ENCODE results near the gene KIF1C.
"Not testable (repeated sequence)": the region's sequence is repeated elsewhere in the genome, so short reads cannot be mapped to it uniquely, and the experiment has no call there.

Gene KIF1C

DNA sequence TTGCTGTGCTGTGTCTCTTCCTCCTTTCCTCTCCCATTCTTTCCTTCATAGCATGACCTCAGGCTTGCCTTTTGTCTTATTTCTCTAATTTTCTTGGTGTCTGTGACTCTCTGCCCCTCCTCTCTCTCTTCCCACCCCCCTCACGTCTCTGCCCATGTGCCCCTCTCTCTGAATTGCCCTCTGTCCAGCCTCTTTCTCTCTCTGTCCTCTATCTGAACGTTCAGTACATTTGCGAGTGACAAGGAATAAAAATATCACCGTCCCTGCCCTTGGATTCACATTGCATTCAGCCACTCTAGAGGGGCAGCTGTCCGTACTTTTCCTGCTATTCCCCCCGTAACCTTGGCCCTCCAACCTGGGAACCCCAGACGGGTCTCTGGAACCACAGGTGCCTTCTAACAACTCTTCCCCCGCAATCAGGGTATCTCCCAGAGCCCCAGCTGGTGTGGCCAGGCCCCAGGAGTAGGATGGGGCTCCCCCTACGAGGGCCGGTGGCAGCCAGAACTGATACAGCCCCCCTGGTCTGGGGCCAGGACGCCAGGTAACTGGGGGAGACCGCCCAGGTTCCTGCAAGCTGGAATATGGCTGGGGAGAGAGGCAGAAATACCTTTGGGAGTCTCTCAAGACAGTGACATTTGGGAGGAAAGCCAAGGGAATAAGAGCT, 1.8 kb downstream of the KIF1C start:
- H3K4me3 ChIP-seq (ENCODE audit: low read depth, low read length): peak overlapping the region; percentile 84

DNA sequence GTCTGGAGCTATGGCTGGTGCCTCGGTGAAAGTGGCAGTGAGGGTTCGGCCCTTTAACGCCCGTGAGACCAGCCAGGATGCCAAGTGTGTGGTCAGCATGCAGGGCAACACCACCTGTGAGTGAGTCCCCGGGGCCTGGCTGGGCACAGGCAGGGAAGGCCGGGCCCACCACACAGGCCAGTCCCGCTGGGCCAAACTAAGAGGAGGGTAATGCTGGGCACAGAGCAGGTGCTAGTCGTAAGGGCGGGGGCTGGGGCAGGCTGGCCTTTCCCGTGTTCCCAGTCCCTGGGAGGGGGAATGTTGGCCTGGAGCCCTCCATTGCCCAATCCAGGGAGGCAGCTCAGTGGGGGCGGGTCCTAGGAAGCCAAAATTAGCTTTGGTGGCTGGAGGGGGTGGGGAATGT, 2.5 kb downstream of the KIF1C start:
- no peak overlapping the region for H3K4me3 ChIP-seq (ENCODE audit: low read depth, low read length)

DNA sequence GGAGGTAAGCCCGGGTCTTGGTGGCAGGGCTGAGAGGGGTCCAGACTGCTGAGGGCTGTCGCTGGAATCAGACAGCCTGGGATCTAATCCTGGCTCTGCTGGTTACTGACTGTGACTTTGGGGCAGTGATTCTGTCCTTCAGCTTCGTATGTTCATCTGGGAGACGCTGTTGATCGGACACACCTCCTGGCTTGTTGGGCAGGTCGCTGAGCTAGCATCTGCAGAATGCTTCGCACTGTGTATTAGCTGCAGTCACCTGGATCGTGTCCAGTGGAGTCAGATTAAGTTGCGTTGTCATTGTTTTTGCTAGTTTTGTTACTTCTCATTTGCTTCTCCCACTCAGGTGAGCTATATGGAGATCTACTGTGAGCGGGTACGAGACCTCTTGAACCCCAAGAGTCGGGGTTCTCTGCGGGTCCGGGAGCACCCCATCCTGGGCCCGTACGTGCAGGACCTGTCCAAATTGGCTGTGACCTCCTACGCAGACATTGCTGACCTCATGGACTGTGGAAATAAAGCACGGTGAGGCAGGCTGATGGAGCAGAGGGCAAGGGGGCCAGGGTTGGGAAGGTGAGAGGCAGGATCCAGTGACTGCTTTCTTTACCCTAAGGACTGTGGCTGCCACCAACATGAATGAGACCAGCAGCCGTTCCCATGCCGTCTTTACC, 4.5 kb downstream of the KIF1C start:
- no peak overlapping the region for H3K4me3 ChIP-seq (ENCODE audit: low read depth, low read length)

DNA sequence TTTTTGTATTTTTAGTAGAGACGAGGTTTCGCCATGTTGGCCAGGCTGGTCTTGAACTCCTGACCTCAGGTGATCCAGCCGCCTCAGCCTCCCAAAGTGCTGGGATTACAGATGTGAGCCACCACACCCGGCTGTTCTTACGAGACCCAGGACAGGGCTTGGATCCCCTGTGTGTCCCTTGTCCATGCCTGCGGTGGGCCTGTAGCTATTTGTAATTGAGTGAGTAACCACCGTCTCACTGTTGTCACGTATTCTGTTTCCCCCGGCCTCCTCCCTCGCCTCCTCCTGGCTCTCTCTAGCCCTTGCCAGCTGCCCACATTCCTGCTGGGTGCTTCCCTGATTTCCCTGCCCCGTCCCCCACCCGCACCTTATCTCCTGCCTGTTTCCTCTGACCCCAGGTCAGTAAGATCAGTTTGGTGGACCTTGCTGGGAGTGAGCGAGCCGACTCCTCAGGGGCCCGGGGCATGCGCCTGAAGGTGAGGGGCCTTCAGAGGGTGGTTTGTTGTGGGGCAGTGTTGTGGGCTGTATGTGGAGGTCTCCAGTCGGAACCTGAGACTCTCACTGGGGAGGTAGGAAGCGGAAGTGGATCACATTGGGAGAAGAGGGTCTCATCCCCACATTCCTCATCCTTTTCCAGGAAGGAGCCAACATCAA, 5.6 kb downstream of the KIF1C start:
- no peak overlapping the region for H3K4me3 ChIP-seq (ENCODE audit: low read depth, low read length)

- no peak overlapping the region for H3K4me3 ChIP-seq (ENCODE audit: low read depth, low read length)
These were observed 14.2 kb downstream of the KIF1C start for GRCh38 chr17:5011928-5012327.

- H3K4me3 ChIP-seq (ENCODE audit: low read depth, low read length): no peak overlapping the region
These were observed 16.6 kb downstream of the KIF1C start for GRCh38 chr17:5014357-5014756.

DNA sequence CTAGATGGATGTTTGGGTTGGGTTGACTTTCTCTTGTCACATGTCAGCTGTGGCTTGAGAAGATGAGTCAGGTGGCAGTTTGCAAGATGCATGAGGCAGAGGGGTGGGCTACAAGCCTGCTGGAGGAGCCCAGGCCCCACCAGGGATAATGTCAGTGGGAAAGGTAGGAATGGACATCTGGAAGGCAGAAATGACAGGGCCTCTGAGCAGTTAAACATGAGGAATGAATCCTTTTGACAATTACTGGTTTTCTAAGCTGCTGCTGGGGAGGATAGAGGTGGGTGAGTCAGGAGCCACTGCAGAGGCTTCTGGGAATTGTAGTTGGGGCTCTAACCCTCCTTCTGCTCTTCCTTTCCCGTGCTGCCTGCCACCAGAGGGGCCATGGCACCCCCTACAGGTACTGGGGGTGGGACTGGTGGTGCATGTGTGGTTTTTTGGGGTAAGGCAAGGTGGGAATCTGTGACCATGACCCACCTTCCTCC, 21.8 kb downstream of the KIF1C start:
- no peak overlapping the region for H3K4me3 ChIP-seq (ENCODE audit: low read depth, low read length)

GRCh38 chr17:5020502-5021023, 22.8 kb downstream of the KIF1C start:
- no peak overlapping the region for H3K4me3 ChIP-seq (ENCODE audit: low read depth, low read length)

DNA sequence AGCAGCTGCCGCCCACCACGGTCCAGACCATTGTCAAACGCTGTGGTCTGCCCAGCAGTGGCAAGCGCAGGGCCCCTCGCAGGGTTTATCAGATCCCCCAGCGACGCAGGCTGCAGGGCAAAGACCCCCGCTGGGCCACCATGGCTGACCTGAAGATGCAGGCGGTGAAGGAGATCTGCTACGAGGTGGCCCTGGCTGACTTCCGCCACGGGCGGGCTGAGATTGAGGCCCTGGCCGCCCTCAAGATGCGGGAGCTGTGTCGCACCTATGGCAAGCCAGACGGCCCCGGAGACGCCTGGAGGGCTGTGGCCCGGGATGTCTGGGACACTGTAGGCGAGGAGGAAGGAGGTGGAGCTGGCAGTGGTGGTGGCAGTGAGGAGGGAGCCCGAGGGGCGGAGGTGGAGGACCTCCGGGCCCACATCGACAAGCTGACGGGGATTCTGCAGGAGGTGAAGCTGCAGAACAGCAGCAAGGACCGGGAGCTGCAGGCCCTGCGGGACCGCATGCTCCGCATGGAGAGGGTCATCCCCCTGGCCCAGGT, 24.5 kb downstream of the KIF1C start:
- no peak overlapping the region for H3K4me3 ChIP-seq (ENCODE audit: low read depth, low read length)

- no peak overlapping the region for H3K4me3 ChIP-seq (ENCODE audit: low read depth, low read length)
These were observed 25.9 kb downstream of the KIF1C start for GRCh38 chr17:5023588-5024147.

GRCh38 chr17:5024604-5025003, 26.9 kb downstream of the KIF1C start:
- H3K4me3 ChIP-seq (ENCODE audit: low read depth, low read length): no peak overlapping the region

DNA sequence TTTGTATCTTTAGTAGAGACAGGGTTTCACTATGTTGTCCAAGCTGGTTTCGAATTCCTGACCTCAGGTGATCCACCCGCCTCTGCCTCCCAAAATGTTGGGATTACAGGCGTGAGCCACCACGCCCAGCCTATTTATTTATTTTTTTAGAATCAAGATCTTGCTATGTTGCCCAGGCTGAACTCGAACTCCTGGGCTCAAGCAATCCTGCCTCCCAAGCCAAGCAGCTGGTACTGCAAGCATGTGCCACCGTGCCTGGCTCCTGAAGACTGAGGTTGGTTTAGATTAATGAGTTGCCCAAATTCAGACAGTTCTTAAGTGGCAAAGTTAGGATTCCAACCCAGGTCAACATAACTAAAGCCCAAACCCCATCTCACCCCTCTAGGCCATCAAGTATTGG, 29.5 kb downstream of the KIF1C start:
- H3K4me3 ChIP-seq (ENCODE audit: low read depth, low read length): no peak overlapping the region

- H3K4me3 ChIP-seq (ENCODE audit: low read depth, low read length): no peak overlapping the region
These were observed 30.2 kb downstream of the KIF1C start for GRCh38 chr17:5027916-5028315.

DNA sequence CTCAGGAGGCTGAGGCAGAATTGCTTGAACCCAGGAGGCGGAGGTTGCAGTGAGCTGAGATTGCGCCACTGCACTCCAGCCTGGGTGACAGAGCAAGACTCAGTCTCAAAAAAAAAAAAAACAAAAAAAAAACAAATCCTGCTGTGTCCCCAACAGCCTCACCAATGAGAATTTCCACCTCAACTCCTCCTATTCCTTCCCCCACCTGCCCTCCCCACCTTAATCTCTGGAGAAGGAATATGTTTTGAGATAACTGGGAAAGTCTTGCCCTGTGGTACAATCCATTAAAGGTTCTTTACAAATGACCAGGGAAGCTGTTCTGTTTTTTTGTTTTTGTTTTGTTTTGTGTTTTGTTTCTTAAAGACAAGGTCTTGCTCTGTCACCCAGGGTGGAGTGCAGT, 32.4 kb downstream of the KIF1C start:
- not testable (repeated sequence) for H3K4me3 ChIP-seq (ENCODE audit: low read depth, low read length)

- H3K4me3 ChIP-seq (ENCODE audit: low read depth, low read length): peak overlapping the region; percentile 24
These were observed 33.8 kb downstream of the KIF1C start for GRCh38 chr17:5031365-5032082.

GRCh38 chr17:5032865-5033264, 35.1 kb downstream of the KIF1C start:
- no peak overlapping the region for H3K4me3 ChIP-seq (ENCODE audit: low read depth, low read length)

- no peak overlapping the region for H3K4me3 ChIP-seq (ENCODE audit: low read depth, low read length)
These were observed 35.7 kb downstream of the KIF1C start for GRCh38 chr17:5033352-5034015.

GRCh38 chr17:5034063-5034462, 36.3 kb downstream of the KIF1C start:
- no peak overlapping the region for H3K4me3 ChIP-seq (ENCODE audit: low read depth, low read length)

DNA sequence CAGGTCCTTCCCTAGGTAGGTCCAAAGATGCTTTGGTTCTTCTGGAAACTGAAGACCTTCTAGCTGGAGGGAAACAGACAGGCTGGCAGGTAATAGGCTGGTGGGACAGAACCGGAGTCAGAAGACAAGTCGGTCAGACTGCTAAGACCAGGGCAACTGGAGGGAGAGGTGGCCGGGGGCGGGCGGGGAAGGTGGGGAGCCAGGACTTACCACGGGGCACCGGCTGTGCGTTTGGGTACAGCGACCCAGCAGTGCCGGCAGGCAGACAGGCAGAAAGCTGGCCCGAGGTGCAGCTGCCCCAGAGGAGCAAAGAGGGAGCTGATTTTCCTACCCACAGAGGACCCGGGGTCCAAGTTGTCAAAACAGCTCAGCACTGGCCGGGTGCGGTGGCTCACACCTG, 36.9 kb downstream of the KIF1C start:
- no peak overlapping the region for H3K4me3 ChIP-seq (ENCODE audit: low read depth, low read length)

DNA sequence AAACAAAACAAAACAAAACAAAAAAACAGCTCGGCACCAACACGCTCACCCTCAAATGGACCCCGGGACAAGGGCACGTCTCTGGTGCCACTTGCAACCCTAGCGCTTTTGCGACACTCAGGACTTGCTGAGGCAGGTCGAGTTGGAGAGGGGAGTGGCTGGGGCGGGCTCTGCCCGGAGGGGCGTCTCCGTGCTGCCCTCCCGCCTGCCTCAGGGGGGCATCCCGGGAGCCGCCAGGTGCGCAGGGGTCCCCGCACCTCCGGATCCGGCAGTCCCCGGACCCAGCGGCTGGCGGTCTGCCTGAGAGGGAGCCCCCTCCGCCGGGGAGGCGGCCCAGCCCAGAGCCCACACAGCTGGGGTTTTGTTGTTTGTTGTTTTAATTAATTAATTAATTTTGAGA, 37.6 kb downstream of the KIF1C start, which contains the start of gene SLC52A1:
Gene SLC52A1, minus strand, starts transcription at position 112 of the 400 bp plus-strand sequence. CDS start 820 bp downstream, outside the sequence.
- peak within 1 kb of the TSS; percentile 8 for H3K4me3 ChIP-seq (ENCODE audit: low read depth, low read length)
